GM23338 (cell line): Measurements from ENCODE around the gene RFC2. TPM values are rescaled to one million over a fixed set of nuclear protein-coding genes. Genes with fewer than 3 reads are reported as not detected.

Experiments
- ATAC-seq: fragments of 200-7000 bp; cut with Tn5 transposase; 3 replicates; pipeline ENCODE4 v1.9.1; 2020
- DNase-seq: peaks from one replicate; pipeline ENCODE4 v3.0.0-alpha.2; 2015; ENCODE audit warnings: low spot score
- H2AFZ ChIP-seq: fragments of 200-600 bp; sonication (generic); 2 replicates; pipeline ENCODE4 v1.8.0; 2016; ENCODE audit warnings: antibody characterized with exemption, mild to moderate bottlenecking, moderate library complexity
- H3F3A ChIP-seq: fragments of 200-600 bp; sonication (generic); replicated peaks from 2 replicates; pipeline ENCODE4 v1.8.0; 2017; ENCODE audit warnings: antibody characterized with exemption, mixed run types, low read depth
- H3K27ac ChIP-seq: fragments of 200-600 bp; sonication (generic); 2 replicates; pipeline ENCODE4 v1.6.1; 2016; ENCODE audit warnings: low read depth
- H3K27me3 ChIP-seq: fragments of 200-600 bp; sonication (generic); 2 replicates; pipeline ENCODE4 v1.8.0; 2016; ENCODE audit warnings: mild to moderate bottlenecking, mixed run types, moderate library complexity; ENCODE audit not compliant: insufficient read depth
- H3K36me3 ChIP-seq: fragments of 200-600 bp; sonication (generic); 2 replicates; pipeline ENCODE4 v1.8.0; 2016; ENCODE audit warnings: mild to moderate bottlenecking; ENCODE audit not compliant: insufficient read depth
- H3K4me1 ChIP-seq: fragments of 200-600 bp; sonication (generic); 2 replicates; pipeline ENCODE4 v1.8.0; 2016; ENCODE audit warnings: mild to moderate bottlenecking, moderate library complexity; ENCODE audit not compliant: insufficient read depth
- H3K4me2 ChIP-seq: fragments of 200-600 bp; sonication (generic); 2 replicates; pipeline ENCODE4 v1.7.1; 2017; ENCODE audit warnings: mixed run types
- H3K4me3 ChIP-seq: fragments of 200-600 bp; sonication (generic); 2 replicates; pipeline ENCODE4 v1.6.1; 2016; ENCODE audit warnings: mixed run types
- H3K79me2 ChIP-seq: fragments of 200-600 bp; sonication (generic); replicated peaks from 2 replicates; pipeline ENCODE4 v1.8.0; 2017; ENCODE audit warnings: mild to moderate bottlenecking; ENCODE audit not compliant: insufficient read depth
- H3K9me2 ChIP-seq: fragments of 200-600 bp; sonication (generic); 2 replicates; pipeline ENCODE4 v1.8.0; 2017; ENCODE audit not compliant: insufficient read depth
- H4K20me1 ChIP-seq: fragments of 200-600 bp; sonication (generic); replicated peaks from 2 replicates; pipeline ENCODE4 v1.8.0; 2017; ENCODE audit warnings: mild to moderate bottlenecking; ENCODE audit not compliant: insufficient read depth
- H3K27ac Mint-ChIP-seq: 2 replicates; pipeline ENCODE4 v1.8.0; 2020; ENCODE audit warnings: inconsistent platforms, mild to moderate bottlenecking, moderate library complexity, mixed read lengths
- H3K27me3 Mint-ChIP-seq: 3 replicates; pipeline ENCODE4 v1.8.0; 2022; ENCODE audit warnings: low read depth, mild to moderate bottlenecking, moderate library complexity, mixed read lengths, inconsistent platforms; ENCODE audit not compliant: insufficient read depth, poor library complexity
- H3K36me3 Mint-ChIP-seq: 3 replicates; pipeline ENCODE4 v1.8.0; 2021; ENCODE audit warnings: low read depth, mild to moderate bottlenecking, inconsistent platforms, moderate library complexity, mixed read lengths
- H3K4me1 Mint-ChIP-seq: 3 replicates; pipeline ENCODE4 v1.8.0; 2020; ENCODE audit warnings: mild to moderate bottlenecking, inconsistent platforms, mixed read lengths
- H3K4me3 Mint-ChIP-seq: 3 replicates; pipeline ENCODE4 v1.8.0; 2021; ENCODE audit warnings: moderate library complexity, mild to moderate bottlenecking, inconsistent platforms, mixed read lengths
- H3K9me3 Mint-ChIP-seq: 3 replicates; pipeline ENCODE4 v1.8.0; 2020; ENCODE audit warnings: moderate library complexity, mild to moderate bottlenecking, inconsistent platforms, mixed read lengths
- CREB1 ChIP-seq: fragments of 250-450 bp; sonication (Bioruptor Pico); IDR thresholded peaks from 2 replicates; pipeline ENCODE4 v1.5.0; 2020; ENCODE audit warnings: low read depth, mild to moderate bottlenecking, moderate library complexity
- EZH2 ChIP-seq: fragments of 200-600 bp; sonication (generic); IDR thresholded peaks from one replicate; pipeline ENCODE4 v1.8.0; 2017; ENCODE audit warnings: antibody characterized with exemption, mild to moderate bottlenecking, low read depth; ENCODE audit not compliant: unreplicated experiment
- EZH2phosphoT487 ChIP-seq: fragments of 200-600 bp; sonication (generic); IDR thresholded peaks from one replicate; pipeline ENCODE4 v1.8.1; 2018; ENCODE audit warnings: antibody characterized with exemption; ENCODE audit not compliant: unreplicated experiment
- JUNB ChIP-seq: IDR thresholded peaks from one replicate; pipeline ENCODE4 v1.6.1; 2016; ENCODE audit warnings: antibody characterized with exemption; ENCODE audit not compliant: unreplicated experiment
- STAT1 ChIP-seq: IDR thresholded peaks from one replicate; pipeline ENCODE4 v1.6.1; 2016; ENCODE audit warnings: antibody characterized with exemption; ENCODE audit not compliant: unreplicated experiment
- ZNF114 ChIP-seq: fragments of 250-450 bp; sonication (Bioruptor Pico); IDR thresholded peaks from 2 replicates; pipeline ENCODE4 v1.5.0; 2020; ENCODE audit warnings: mild to moderate bottlenecking, moderate library complexity
- ZNF331 ChIP-seq: fragments of 250-450 bp; sonication (Bioruptor Pico); IDR thresholded peaks from 2 replicates; pipeline ENCODE4 v1.5.0; 2020; ENCODE audit warnings: low read depth, mild to moderate bottlenecking, moderate library complexity
- polyA plus RNA-seq: library from polyadenylated mRNA; unstranded; fragments of >200 nt; fragmentation: Nextera tagmentation; extraction: Ambion mirVana; gene quantifications from 2 replicates; pipeline ENCODE4 v1.2.1, GENCODE V29; 2016
- total RNA-seq: library from RNA; depleted of rRNA; stranded (reverse); fragments of >200 nt; shearing (Covaris generic); gene quantifications from 2 replicates; pipeline ENCODE4 v1.2.3, GENCODE V29; 2014
- TF ChIP-seq, protein P1 (sequence below): fragments of 250-450 bp; sonication (Bioruptor Pico); IDR thresholded peaks from 2 replicates; pipeline ENCODE4 v1.5.0; 2020; ENCODE audit warnings: mild to moderate bottlenecking, moderate library complexity
- TF ChIP-seq, protein P2 (sequence below), 2 experiments: fragments of 200-600 bp in 1 of 2; sonication (generic) in 1 of 2; conservative IDR thresholded peaks; 2 replicates each; pipeline versions ENCODE4 v1.5.1 to v1.6.1; 2016 to 2017; ENCODE audit warnings: antibody characterized with exemption in 2 of 2, low read depth in 2 of 2, mild to moderate bottlenecking in 2 of 2, moderate library complexity in 1 of 2
- TF ChIP-seq, protein P3 (sequence below): IDR thresholded peaks from one replicate; pipeline ENCODE4 v1.6.1; 2018; ENCODE audit warnings: antibody characterized with exemption; ENCODE audit not compliant: unreplicated experiment

RFC2 gene
- total and polyA plus RNA-seq, 2 experiments from 2014 or later = 56.4 to 75.2 TPM

DNA sequence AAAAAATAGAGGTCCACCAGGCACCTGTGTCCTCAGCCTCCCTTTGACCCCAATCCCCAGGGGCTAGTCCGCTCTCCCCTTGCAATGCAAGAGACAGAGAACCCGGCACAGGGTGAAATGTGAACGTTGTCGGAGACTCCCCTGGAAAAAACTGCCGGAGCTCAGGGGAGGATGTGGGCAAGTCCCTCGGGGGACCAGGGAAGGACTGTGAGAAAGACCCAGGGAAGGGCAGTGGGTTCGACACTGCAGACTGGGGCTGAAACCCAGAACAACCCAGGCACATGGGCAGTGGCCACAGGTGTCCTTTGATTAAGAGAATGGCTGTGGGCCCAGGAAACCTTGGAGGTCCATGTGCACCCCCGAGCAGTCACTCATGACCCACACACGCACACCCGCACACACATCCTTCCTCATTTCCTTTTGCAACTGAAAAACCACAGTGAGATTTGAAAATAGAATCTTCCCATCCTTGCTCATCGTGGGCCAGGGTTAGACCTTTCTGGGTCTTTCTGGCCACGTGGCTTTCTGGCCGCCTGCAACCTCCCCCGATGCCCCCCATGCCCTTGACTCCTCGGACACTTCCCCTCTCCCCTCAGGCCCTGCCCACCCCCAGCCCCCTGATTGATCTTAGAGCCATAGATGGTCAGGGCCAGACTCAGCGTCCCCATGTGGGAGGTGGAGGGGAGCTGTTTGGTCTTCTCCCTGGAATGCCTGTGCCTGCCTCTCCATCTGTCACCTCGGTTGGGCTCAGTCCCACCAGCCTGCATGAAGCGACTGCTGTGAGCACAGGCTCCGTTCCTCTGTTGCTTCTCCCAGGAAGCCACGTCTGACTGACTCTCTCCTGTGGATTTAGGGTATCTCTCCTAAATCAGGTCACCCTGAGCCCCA is 36.5 kb downstream of the RFC2 start:
- H3K27me3 ChIP-seq = no peaks in the 10 kb centered on the region
- Mint-ChIP-seq H3K27ac (no peak overlapping the region), H3K4me1 (peaks cover 2% of the 10 kb centered on the region; the same call in 2 of the 3 replicates), H3K36me3 (no peaks in the 10 kb centered on the region; the same call in 2 of the 3 replicates), H3K4me3 (no peak overlapping the region), H3K9me3 (no peaks in the 10 kb centered on the region), H3K27me3 (peaks cover 14% of the 10 kb centered on the region)
- no peaks in the 10 kb centered on the region for H3K9me2 ChIP-seq
- 0 out of 2 replicates have a peak, but pooled peaks cover 4% of the 10 kb centered on the region for H3F3A ChIP-seq
- ATAC-seq (no peak), DNase-seq (no peak)
- no peaks in the 10 kb centered on the region for H3K79me2 ChIP-seq
- H3K4me2 ChIP-seq = no peak overlapping the region
- H3K27ac ChIP-seq = no peak overlapping the region
- no peak overlapping the region for H3K4me3 ChIP-seq
- TF ChIP-seq, protein P1, sequence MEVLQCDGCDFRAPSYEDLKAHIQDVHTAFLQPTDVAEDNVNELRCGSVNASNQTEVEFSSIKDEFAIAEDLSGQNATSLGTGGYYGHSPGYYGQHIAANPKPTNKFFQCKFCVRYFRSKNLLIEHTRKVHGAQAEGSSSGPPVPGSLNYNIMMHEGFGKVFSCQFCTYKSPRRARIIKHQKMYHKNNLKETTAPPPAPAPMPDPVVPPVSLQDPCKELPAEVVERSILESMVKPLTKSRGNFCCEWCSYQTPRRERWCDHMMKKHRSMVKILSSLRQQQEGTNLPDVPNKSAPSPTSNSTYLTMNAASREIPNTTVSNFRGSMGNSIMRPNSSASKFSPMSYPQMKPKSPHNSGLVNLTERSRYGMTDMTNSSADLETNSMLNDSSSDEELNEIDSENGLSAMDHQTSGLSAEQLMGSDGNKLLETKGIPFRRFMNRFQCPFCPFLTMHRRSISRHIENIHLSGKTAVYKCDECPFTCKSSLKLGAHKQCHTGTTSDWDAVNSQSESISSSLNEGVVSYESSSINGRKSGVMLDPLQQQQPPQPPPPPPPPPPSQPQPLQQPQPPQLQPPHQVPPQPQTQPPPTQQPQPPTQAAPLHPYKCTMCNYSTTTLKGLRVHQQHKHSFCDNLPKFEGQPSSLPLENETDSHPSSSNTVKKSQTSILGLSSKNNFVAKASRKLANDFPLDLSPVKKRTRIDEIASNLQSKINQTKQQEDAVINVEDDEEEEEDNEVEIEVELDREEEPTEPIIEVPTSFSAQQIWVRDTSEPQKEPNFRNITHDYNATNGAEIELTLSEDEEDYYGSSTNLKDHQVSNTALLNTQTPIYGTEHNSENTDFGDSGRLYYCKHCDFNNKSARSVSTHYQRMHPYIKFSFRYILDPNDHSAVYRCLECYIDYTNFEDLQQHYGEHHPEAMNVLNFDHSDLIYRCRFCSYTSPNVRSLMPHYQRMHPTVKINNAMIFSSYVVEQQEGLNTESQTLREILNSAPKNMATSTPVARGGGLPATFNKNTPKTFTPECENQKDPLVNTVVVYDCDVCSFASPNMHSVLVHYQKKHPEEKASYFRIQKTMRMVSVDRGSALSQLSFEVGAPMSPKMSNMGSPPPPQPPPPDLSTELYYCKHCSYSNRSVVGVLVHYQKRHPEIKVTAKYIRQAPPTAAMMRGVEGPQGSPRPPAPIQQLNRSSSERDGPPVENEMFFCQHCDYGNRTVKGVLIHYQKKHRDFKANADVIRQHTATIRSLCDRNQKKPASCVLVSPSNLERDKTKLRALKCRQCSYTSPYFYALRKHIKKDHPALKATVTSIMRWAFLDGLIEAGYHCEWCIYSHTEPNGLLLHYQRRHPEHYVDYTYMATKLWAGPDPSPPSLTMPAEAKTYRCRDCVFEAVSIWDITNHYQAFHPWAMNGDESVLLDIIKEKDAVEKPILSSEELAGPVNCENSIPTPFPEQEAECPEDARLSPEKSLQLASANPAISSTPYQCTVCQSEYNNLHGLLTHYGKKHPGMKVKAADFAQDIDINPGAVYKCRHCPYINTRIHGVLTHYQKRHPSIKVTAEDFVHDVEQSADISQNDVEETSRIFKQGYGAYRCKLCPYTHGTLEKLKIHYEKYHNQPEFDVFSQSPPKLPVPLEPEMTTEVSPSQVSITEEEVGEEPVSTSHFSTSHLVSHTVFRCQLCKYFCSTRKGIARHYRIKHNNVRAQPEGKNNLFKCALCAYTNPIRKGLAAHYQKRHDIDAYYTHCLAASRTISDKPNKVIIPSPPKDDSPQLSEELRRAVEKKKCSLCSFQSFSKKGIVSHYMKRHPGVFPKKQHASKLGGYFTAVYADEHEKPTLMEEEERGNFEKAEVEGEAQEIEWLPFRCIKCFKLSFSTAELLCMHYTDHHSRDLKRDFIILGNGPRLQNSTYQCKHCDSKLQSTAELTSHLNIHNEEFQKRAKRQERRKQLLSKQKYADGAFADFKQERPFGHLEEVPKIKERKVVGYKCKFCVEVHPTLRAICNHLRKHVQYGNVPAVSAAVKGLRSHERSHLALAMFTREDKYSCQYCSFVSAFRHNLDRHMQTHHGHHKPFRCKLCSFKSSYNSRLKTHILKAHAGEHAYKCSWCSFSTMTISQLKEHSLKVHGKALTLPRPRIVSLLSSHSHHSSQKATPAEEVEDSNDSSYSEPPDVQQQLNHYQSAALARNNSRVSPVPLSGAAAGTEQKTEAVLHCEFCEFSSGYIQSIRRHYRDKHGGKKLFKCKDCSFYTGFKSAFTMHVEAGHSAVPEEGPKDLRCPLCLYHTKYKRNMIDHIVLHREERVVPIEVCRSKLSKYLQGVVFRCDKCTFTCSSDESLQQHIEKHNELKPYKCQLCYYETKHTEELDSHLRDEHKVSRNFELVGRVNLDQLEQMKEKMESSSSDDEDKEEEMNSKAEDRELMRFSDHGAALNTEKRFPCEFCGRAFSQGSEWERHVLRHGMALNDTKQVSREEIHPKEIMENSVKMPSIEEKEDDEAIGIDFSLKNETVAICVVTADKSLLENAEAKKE (CRISPR knock-in tag) = no peak
- no peak for TF ChIP-seq STAT1
- TF ChIP-seq, protein P2, sequence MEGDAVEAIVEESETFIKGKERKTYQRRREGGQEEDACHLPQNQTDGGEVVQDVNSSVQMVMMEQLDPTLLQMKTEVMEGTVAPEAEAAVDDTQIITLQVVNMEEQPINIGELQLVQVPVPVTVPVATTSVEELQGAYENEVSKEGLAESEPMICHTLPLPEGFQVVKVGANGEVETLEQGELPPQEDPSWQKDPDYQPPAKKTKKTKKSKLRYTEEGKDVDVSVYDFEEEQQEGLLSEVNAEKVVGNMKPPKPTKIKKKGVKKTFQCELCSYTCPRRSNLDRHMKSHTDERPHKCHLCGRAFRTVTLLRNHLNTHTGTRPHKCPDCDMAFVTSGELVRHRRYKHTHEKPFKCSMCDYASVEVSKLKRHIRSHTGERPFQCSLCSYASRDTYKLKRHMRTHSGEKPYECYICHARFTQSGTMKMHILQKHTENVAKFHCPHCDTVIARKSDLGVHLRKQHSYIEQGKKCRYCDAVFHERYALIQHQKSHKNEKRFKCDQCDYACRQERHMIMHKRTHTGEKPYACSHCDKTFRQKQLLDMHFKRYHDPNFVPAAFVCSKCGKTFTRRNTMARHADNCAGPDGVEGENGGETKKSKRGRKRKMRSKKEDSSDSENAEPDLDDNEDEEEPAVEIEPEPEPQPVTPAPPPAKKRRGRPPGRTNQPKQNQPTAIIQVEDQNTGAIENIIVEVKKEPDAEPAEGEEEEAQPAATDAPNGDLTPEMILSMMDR (conservative IDR thresholded peaks at IDR 0.05; ENCODE audit: low read depth in 2 of 2) = no peak
- TF ChIP-seq EZH2phosphoT487 = no peak
- TF ChIP-seq CREB1 (CRISPR knock-in tag) = no peak
- no peak for TF ChIP-seq ZNF114
- TF ChIP-seq, protein P3, sequence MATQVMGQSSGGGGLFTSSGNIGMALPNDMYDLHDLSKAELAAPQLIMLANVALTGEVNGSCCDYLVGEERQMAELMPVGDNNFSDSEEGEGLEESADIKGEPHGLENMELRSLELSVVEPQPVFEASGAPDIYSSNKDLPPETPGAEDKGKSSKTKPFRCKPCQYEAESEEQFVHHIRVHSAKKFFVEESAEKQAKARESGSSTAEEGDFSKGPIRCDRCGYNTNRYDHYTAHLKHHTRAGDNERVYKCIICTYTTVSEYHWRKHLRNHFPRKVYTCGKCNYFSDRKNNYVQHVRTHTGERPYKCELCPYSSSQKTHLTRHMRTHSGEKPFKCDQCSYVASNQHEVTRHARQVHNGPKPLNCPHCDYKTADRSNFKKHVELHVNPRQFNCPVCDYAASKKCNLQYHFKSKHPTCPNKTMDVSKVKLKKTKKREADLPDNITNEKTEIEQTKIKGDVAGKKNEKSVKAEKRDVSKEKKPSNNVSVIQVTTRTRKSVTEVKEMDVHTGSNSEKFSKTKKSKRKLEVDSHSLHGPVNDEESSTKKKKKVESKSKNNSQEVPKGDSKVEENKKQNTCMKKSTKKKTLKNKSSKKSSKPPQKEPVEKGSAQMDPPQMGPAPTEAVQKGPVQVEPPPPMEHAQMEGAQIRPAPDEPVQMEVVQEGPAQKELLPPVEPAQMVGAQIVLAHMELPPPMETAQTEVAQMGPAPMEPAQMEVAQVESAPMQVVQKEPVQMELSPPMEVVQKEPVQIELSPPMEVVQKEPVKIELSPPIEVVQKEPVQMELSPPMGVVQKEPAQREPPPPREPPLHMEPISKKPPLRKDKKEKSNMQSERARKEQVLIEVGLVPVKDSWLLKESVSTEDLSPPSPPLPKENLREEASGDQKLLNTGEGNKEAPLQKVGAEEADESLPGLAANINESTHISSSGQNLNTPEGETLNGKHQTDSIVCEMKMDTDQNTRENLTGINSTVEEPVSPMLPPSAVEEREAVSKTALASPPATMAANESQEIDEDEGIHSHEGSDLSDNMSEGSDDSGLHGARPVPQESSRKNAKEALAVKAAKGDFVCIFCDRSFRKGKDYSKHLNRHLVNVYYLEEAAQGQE = no peak
- no peak for TF ChIP-seq EZH2
- TF ChIP-seq ZNF331 = no peak
- no peak for TF ChIP-seq JUNB
- H4K20me1 ChIP-seq = no peaks in the 10 kb centered on the region
- no peaks in the 10 kb centered on the region for H3K36me3 ChIP-seq
- no peak overlapping the region for H2AFZ ChIP-seq
- H3K4me1 ChIP-seq = no peaks in the 10 kb centered on the region
